ENCODE data around the gene STAT4.

The STAT4 gene

DNA sequence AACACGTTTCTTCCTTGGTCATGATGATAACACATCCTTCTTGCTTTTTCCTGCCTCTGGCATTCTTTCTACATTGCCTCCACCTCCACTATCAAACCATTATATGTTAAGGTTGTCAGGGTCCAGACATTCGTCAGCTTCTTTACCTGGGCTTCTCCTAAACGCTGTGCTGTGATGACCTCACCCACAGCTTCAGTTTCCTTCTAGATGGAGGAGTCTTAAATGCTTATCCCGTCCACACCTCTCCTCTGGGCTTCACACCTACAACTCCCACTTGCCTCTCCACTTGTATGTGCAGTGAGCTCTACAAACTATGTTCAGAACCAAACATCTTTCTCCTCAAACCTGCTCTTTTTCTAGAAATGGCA, 136.2 kb downstream of the STAT4 start:
- Histone ChIP-seq H2AK5ac (ENCODE audit: low read length) (no peak overlapping the region), H2BK12ac (ENCODE audit: low read length) (no peak overlapping the region), H3K9me3 (ENCODE audit: insufficient read depth, low read depth, low read length) (no peaks in the 10 kb centered on the region), H4K91ac (ENCODE audit: low read depth, low read length) (peak overlapping the region; percentile 57), H3K23ac (ENCODE audit: low read length) (no peak overlapping the region), H4K8ac (ENCODE audit: low read depth, low read length) (peak overlapping the region; percentile 84), H3K9ac (ENCODE audit: low read length) (peak overlapping the region; percentile 49), H3K79me1 (ENCODE audit: low read length) (peaks cover 7% of the 10 kb centered on the region), H2BK5ac (ENCODE audit: low read depth, low read length, poor library complexity) (no peak overlapping the region), H3K79me2 (ENCODE audit: control insufficient read depth, insufficient read depth, low read length, poor library complexity) (peaks cover 6% of the 10 kb centered on the region), H3K27me3 (ENCODE audit: insufficient read depth, low read length) (no peaks in the 10 kb centered on the region), H3K14ac (ENCODE audit: low read length) (peak overlapping the region; percentile 56), H3K18ac (ENCODE audit: low read length) (no peak overlapping the region), H3K4me1 (ENCODE audit: control insufficient read depth in 1 of 2, insufficient read depth in 2 of 2, low read length in 2 of 2) (peaks cover 4 to 6% of the 10 kb centered on the region in 2 experiments), H3K4ac (ENCODE audit: low read depth, low read length) (no peak overlapping the region), H3K4me3 (ENCODE audit: low read depth, low read length) (peak overlapping the region; percentile 55), H2BK120ac (ENCODE audit: insufficient read depth, low read length, poor library complexity) (no peak overlapping the region), H3K36me3 (ENCODE audit: control insufficient read depth in 1 of 2, insufficient read depth in 2 of 2, low read length in 2 of 2) (peaks cover 3% of the 10 kb centered on the region in 2 experiments), H3K4me2 (ENCODE audit: low read length) (peak overlapping the region; percentile 67), H4K12ac (ENCODE audit: low read depth, low read length) (no peak overlapping the region), H3K27ac (ENCODE audit: low read depth, low read length) (peak overlapping the region; percentile 15), H2AFZ (ENCODE audit: insufficient read depth, low read length, poor library complexity) (no peak overlapping the region)
- no peak for DNase-seq
- WGBS (ENCODE audit: extremely low coverage, insufficient coverage, insufficient read length), result no CpG with 5 or more reads among the region's 4 CpGs

DNA sequence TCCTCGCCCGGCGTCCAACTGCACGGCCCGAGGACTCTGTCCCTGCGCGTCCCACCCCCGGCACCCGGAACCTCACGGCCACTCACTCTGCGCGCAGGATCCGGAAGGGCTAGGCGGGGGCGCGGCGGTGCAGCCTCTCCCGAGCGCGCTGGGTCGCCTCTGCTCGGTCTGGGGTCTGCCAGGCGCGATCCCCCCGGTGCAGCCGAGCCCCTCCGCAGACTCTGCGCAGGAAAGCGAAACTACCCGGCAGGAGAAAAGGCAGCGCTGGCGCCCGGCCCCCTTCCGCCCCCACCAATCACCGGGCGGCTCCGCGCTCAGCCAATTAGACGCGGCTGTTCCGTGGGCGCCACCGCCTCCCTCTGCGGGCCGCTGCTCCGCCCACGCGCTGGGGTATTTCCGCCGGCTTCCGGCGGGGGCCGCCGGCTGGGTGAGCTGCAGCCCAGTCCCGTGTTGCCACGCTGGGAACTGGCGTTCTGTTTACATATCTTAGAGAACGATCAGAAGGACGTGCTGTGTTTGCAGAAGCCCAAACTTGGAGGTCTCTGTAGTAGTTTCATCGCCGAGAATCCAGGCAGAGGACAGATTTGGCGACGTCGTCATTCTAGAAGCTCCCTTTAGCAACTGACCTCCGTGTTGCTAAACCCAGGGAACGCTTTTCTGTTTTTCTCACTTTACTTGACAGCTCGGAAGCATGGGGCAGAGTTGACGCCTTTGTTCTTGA, 136.7 kb downstream of the STAT4 start, which contains the start of gene STAT1:
Gene STAT1 (minus strand): TSS at position 240 of the 721 bp plus-strand sequence. CDS start 4,168 bp downstream, outside the sequence.
- peak within 1 kb of the TSS; percentile 93 for H3K4me3 ChIP-seq (ENCODE audit: low read depth, low read length)
- H3K9me3 ChIP-seq (ENCODE audit: insufficient read depth, low read depth, low read length), result no peaks in the 10 kb centered on the region
- peak; percentile 94 to 98 for DNase-seq
- peak within 1 kb of the TSS; percentile 67 for H4K12ac ChIP-seq (ENCODE audit: low read depth, low read length)
- peak within 1 kb of the TSS; percentile 4 for H2AK5ac ChIP-seq (ENCODE audit: low read length)
- H3K27ac ChIP-seq (ENCODE audit: low read depth, low read length), result peak within 1 kb of the TSS; percentile 53
- H2BK5ac ChIP-seq (ENCODE audit: low read depth, low read length, poor library complexity), result peak within 1 kb of the TSS; percentile 86
- H2BK120ac ChIP-seq (ENCODE audit: insufficient read depth, low read length, poor library complexity), result peak within 1 kb of the TSS; percentile 91
- H3K27me3 ChIP-seq (ENCODE audit: insufficient read depth, low read length), result no peaks in the 10 kb centered on the region
- peak within 1 kb of the TSS; percentile 84 for H3K4me2 ChIP-seq (ENCODE audit: low read length)
- WGBS (ENCODE audit: extremely low coverage, insufficient coverage, insufficient read length), result no CpG with 5 or more reads among the region's 68 CpGs
- peaks cover 6% of the 10 kb centered on the region for H3K79me2 ChIP-seq (ENCODE audit: control insufficient read depth, insufficient read depth, low read length, poor library complexity)
- peaks cover 7% of the 10 kb centered on the region for H3K79me1 ChIP-seq (ENCODE audit: low read length)
- H3K14ac ChIP-seq (ENCODE audit: low read length), result peak within 1 kb of the TSS; percentile 97
- peaks cover 3% of the 10 kb centered on the region in 2 experiments for H3K36me3 ChIP-seq (ENCODE audit: control insufficient read depth in 1 of 2, insufficient read depth in 2 of 2, low read length in 2 of 2)
- peak within 1 kb of the TSS; percentile 88 for H4K8ac ChIP-seq (ENCODE audit: low read depth, low read length)
- no peak within 1 kb of the TSS for H3K23ac ChIP-seq (ENCODE audit: low read length)
- peak within 1 kb of the TSS; percentile 84 for H4K91ac ChIP-seq (ENCODE audit: low read depth, low read length)
- H3K4ac ChIP-seq (ENCODE audit: low read depth, low read length), result peak within 1 kb of the TSS; percentile 47
- peak within 1 kb of the TSS; percentile 87 for H3K18ac ChIP-seq (ENCODE audit: low read length)
- H3K9ac ChIP-seq (ENCODE audit: low read length), result peak within 1 kb of the TSS; percentile 49
- peak within 1 kb of the TSS; percentile 63 for H2BK12ac ChIP-seq (ENCODE audit: low read length)
- H3K4me1 ChIP-seq (ENCODE audit: control insufficient read depth in 1 of 2, insufficient read depth in 2 of 2, low read length in 2 of 2), result peaks cover 4 to 6% of the 10 kb centered on the region in 2 experiments
- peak within 1 kb of the TSS; percentile 86 for H2AFZ ChIP-seq (ENCODE audit: insufficient read depth, low read length, poor library complexity)

DNA sequence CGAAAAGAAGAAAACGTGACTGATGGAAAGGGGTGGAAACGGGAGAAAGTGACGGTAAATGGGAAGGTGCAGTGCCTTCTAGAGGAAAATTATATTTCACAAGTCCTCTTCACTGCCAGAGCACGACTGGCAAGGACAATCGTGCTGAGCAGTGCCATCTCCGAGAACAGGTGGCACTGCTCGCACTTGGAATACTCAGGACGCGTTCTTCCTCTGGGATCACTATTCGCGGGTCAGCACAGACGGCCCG, 137.2 kb downstream of the STAT4 start:
- no peaks in the 10 kb centered on the region for H3K27me3 ChIP-seq (ENCODE audit: insufficient read depth, low read length)
- H2BK5ac ChIP-seq (ENCODE audit: low read depth, low read length, poor library complexity), result peak overlapping the region; percentile 86
- H3K23ac ChIP-seq (ENCODE audit: low read length), result no peak overlapping the region
- no peaks in the 10 kb centered on the region for H3K9me3 ChIP-seq (ENCODE audit: insufficient read depth, low read depth, low read length)
- H3K36me3 ChIP-seq (ENCODE audit: control insufficient read depth in 1 of 2, insufficient read depth in 2 of 2, low read length in 2 of 2), result peaks cover 3% of the 10 kb centered on the region in 2 experiments
- no peak overlapping the region for H4K12ac ChIP-seq (ENCODE audit: low read depth, low read length)
- no CpG with 5 or more reads among the region's 14 CpGs for WGBS (ENCODE audit: extremely low coverage, insufficient coverage, insufficient read length)
- peak overlapping the region; percentile 53 for H3K27ac ChIP-seq (ENCODE audit: low read depth, low read length)
- peak overlapping the region; percentile 93 for H3K4me3 ChIP-seq (ENCODE audit: low read depth, low read length)
- peak in 1 of 2 donors; percentile 42 for DNase-seq
- H4K8ac ChIP-seq (ENCODE audit: low read depth, low read length), result peak overlapping the region; percentile 88
- H3K4ac ChIP-seq (ENCODE audit: low read depth, low read length), result peak overlapping the region; percentile 47
- peak overlapping the region; percentile 77 for H2AFZ ChIP-seq (ENCODE audit: insufficient read depth, low read length, poor library complexity)
- H2BK120ac ChIP-seq (ENCODE audit: insufficient read depth, low read length, poor library complexity), result peak overlapping the region; percentile 91
- H3K4me1 ChIP-seq (ENCODE audit: control insufficient read depth in 1 of 2, insufficient read depth in 2 of 2, low read length in 2 of 2), result peaks cover 4 to 6% of the 10 kb centered on the region in 2 experiments
- H3K79me2 ChIP-seq (ENCODE audit: control insufficient read depth, insufficient read depth, low read length, poor library complexity), result peaks cover 6% of the 10 kb centered on the region
- peak overlapping the region; percentile 4 for H2AK5ac ChIP-seq (ENCODE audit: low read length)
- peak overlapping the region; percentile 63 for H2BK12ac ChIP-seq (ENCODE audit: low read length)
- peak overlapping the region; percentile 87 for H3K18ac ChIP-seq (ENCODE audit: low read length)
- peak overlapping the region; percentile 97 for H3K14ac ChIP-seq (ENCODE audit: low read length)
- peak overlapping the region; percentile 20 for H3K9ac ChIP-seq (ENCODE audit: low read length)
- peak overlapping the region; percentile 84 for H3K4me2 ChIP-seq (ENCODE audit: low read length)
- H3K79me1 ChIP-seq (ENCODE audit: low read length), result peaks cover 7% of the 10 kb centered on the region
- H4K91ac ChIP-seq (ENCODE audit: low read depth, low read length), result peak overlapping the region; percentile 84

DNA sequence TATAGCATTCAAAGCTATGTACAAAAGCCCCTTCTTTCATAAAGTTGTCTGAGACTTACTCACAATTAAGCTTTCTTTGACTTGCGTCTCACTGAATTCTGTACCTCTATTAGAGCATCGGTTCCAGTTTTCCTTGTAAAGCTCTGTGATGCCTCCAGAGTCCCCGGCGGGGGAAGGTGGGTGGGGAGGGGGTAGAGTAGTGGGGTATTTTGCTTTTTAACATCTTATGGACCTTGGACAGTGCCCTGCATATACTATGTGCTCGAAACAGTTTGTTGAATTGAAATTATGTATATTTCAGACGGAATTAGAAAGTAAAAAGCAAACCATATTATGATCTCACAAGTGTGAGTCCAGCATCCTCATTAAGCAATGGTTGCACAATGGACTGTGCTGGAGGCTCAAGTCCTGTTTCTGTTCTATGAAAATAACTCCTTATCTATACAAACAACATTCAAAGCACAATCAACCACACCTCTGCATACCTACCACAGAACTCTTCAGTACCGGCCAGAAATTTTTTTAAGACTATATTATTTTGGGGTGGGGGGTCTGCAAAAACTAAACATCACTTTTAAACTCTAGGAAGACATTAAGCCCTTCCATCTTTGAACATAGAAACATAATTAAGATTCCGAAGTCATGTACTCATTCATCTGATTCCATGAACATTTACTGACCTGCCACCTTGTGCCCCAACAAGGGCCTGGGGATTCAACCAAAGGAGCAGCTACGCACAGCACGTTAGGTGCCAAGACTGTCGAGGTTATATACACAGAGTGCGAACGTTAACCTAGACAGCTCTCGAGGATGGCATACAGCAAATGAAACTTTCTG, 137.7 kb downstream of the STAT4 start:
- Histone ChIP-seq H3K18ac (ENCODE audit: low read length) (peak overlapping the region; percentile 56), H2BK5ac (ENCODE audit: low read depth, low read length, poor library complexity) (no peak overlapping the region), H3K4me2 (ENCODE audit: low read length) (peak overlapping the region; percentile 84), H3K14ac (ENCODE audit: low read length) (peak overlapping the region; percentile 67), H3K79me2 (ENCODE audit: control insufficient read depth, insufficient read depth, low read length, poor library complexity) (peaks cover 6% of the 10 kb centered on the region), H3K4ac (ENCODE audit: low read depth, low read length) (peak overlapping the region; percentile 47), H2BK120ac (ENCODE audit: insufficient read depth, low read length, poor library complexity) (no peak overlapping the region), H3K4me3 (ENCODE audit: low read depth, low read length) (peak overlapping the region; percentile 93), H2BK12ac (ENCODE audit: low read length) (no peak overlapping the region), H2AK5ac (ENCODE audit: low read length) (no peak overlapping the region), H3K27me3 (ENCODE audit: insufficient read depth, low read length) (no peaks in the 10 kb centered on the region), H3K23ac (ENCODE audit: low read length) (no peak overlapping the region), H3K36me3 (ENCODE audit: control insufficient read depth in 1 of 2, insufficient read depth in 2 of 2, low read length in 2 of 2) (peaks cover 3 to 4% of the 10 kb centered on the region in 2 experiments), H3K79me1 (ENCODE audit: low read length) (peaks cover 7% of the 10 kb centered on the region), H2AFZ (ENCODE audit: insufficient read depth, low read length, poor library complexity) (peak overlapping the region; percentile 77), H4K8ac (ENCODE audit: low read depth, low read length) (peak overlapping the region; percentile 88), H3K9me3 (ENCODE audit: insufficient read depth, low read depth, low read length) (no peaks in the 10 kb centered on the region), H3K27ac (ENCODE audit: low read depth, low read length) (no peak overlapping the region), H4K12ac (ENCODE audit: low read depth, low read length) (no peak overlapping the region), H4K91ac (ENCODE audit: low read depth, low read length) (no peak overlapping the region), H3K9ac (ENCODE audit: low read length) (peak overlapping the region; percentile 20), H3K4me1 (ENCODE audit: control insufficient read depth in 1 of 2, insufficient read depth in 2 of 2, low read length in 2 of 2) (peaks cover 4 to 6% of the 10 kb centered on the region in 2 experiments)
- DNase-seq, result peak; percentile 36 to 64
- WGBS (ENCODE audit: extremely low coverage, insufficient coverage, insufficient read length), result no CpG with 5 or more reads among the region's 14 CpGs

Measured in trophoblast cell (in vitro differentiated cells and primary cell).